ENCODE measurements around the gene PTCD1. TPM values are rescaled to one million over a fixed set of nuclear protein-coding genes. Genes with fewer than 3 reads are reported as not detected.

Gene PTCD1
- total and polyA plus RNA-seq, 4 donors = 2.8 to 6.8 (median 3.9) TPM

- no peak overlapping the region for H3K4me3 ChIP-seq
- peaks cover 3 to 74% (median 45%) of the 10 kb centered on the region in 4 donors for H3K36me3 ChIP-seq (ENCODE audit: control insufficient read depth in 4 of 4, insufficient read depth in 4 of 4, low read length in 4 of 4)
- no peak for ATAC-seq (ENCODE audit: insufficient read depth, low FRiP score)
- H3K9me3 ChIP-seq (ENCODE audit: control insufficient read depth in 4 of 4, insufficient read depth in 3 of 4, low read length in 3 of 4) = no peaks in the 10 kb centered on the region
- peaks cover 0 to 1% (median 0%) of the 10 kb centered on the region in 5 donors for H3K4me1 ChIP-seq (ENCODE audit: control insufficient read depth in 5 of 5, insufficient read depth in 5 of 5, low read length in 5 of 5)
- no peaks in the 10 kb centered on the region for H3K27me3 ChIP-seq (ENCODE audit: control insufficient read depth in 3 of 3, insufficient read depth in 3 of 3, low read length in 2 of 3)
- no peak for TF ChIP-seq CTCF (IDR thresholded peaks at IDR 0.05; ENCODE audit: control extremely low read depth, extremely low read depth)
- no peak for DNase-seq
- no peak overlapping the region for H3K9ac ChIP-seq (ENCODE audit: insufficient read depth in 1 of 2, low read length in 2 of 2)
- 81 to 89% methylated on average over 9 of the region's 9 CpGs for WGBS, 2 donors
- no peak overlapping the region for H3K27ac ChIP-seq (ENCODE audit: low read depth in 1 of 2, low read length in 1 of 2)
Observed at GRCh38 chr7:99455874-99456273, 17.3 kb upstream of the PTCD1 start.

GRCh38 chr7:99453105-99453504, 14.5 kb upstream of the PTCD1 start:
- no peaks in the 10 kb centered on the region for H3K4me1 ChIP-seq (ENCODE audit: control insufficient read depth in 5 of 5, insufficient read depth in 5 of 5, low read length in 5 of 5)
- H3K9me3 ChIP-seq (ENCODE audit: control insufficient read depth in 4 of 4, insufficient read depth in 3 of 4, low read length in 3 of 4) = no peaks in the 10 kb centered on the region
- no peak overlapping the region for H3K4me3 ChIP-seq
- H3K27ac ChIP-seq (ENCODE audit: low read depth in 1 of 2, low read length in 1 of 2) = no peak overlapping the region
- no peaks in the 10 kb centered on the region for H3K27me3 ChIP-seq (ENCODE audit: control insufficient read depth in 3 of 3, insufficient read depth in 3 of 3, low read length in 2 of 3)
- ATAC-seq (ENCODE audit: insufficient read depth, low FRiP score) = no peak
- no peak for TF ChIP-seq CTCF (IDR thresholded peaks at IDR 0.05; ENCODE audit: control extremely low read depth, extremely low read depth)
- no peak for DNase-seq
- H3K9ac ChIP-seq (ENCODE audit: insufficient read depth in 1 of 2, low read length in 2 of 2) = no peak overlapping the region
- 88 to 92% methylated on average over 11 of the region's 11 CpGs for WGBS, 2 donors
- H3K36me3 ChIP-seq (ENCODE audit: control insufficient read depth in 4 of 4, insufficient read depth in 4 of 4, low read length in 4 of 4) = peaks cover 0 to 88% (median 35%) of the 10 kb centered on the region in 4 donors

- ATAC-seq (ENCODE audit: insufficient read depth, low FRiP score) = no peak
- Histone ChIP-seq H3K36me3 (ENCODE audit: control insufficient read depth in 4 of 4, insufficient read depth in 4 of 4, low read length in 4 of 4) (peaks cover 0 to 87% (median 34%) of the 10 kb centered on the region in 4 donors), H3K27ac (ENCODE audit: low read depth in 1 of 2, low read length in 1 of 2) (no peak overlapping the region), H3K9ac (ENCODE audit: insufficient read depth in 1 of 2, low read length in 2 of 2) (no peak overlapping the region), H3K4me3 (no peak overlapping the region), H3K4me1 (ENCODE audit: control insufficient read depth in 5 of 5, insufficient read depth in 5 of 5, low read length in 5 of 5) (no peaks in the 10 kb centered on the region), H3K27me3 (ENCODE audit: control insufficient read depth in 3 of 3, insufficient read depth in 3 of 3, low read length in 2 of 3) (no peaks in the 10 kb centered on the region), H3K9me3 (ENCODE audit: control insufficient read depth in 4 of 4, insufficient read depth in 3 of 4, low read length in 3 of 4) (no peaks in the 10 kb centered on the region)
- TF ChIP-seq CTCF (IDR thresholded peaks at IDR 0.05; ENCODE audit: control extremely low read depth, extremely low read depth) = no peak
- DNase-seq = no peak
- 94 to 98% methylated on average over 13 of the region's 13 CpGs for WGBS, 2 donors
Observed at GRCh38 chr7:99452541-99452940, 13.9 kb upstream of the PTCD1 start.

- Histone ChIP-seq H3K4me3 (no peak overlapping the region), H3K4me1 (ENCODE audit: control insufficient read depth in 5 of 5, insufficient read depth in 5 of 5, low read length in 5 of 5) (no peaks in the 10 kb centered on the region), H3K9ac (ENCODE audit: insufficient read depth in 1 of 2, low read length in 2 of 2) (no peak overlapping the region), H3K36me3 (ENCODE audit: control insufficient read depth in 4 of 4, insufficient read depth in 4 of 4, low read length in 4 of 4) (peaks cover 0 to 81% (median 29%) of the 10 kb centered on the region in 4 donors), H3K27me3 (ENCODE audit: control insufficient read depth in 3 of 3, insufficient read depth in 3 of 3, low read length in 2 of 3) (no peaks in the 10 kb centered on the region), H3K9me3 (ENCODE audit: control insufficient read depth in 4 of 4, insufficient read depth in 3 of 4, low read length in 3 of 4) (no peaks in the 10 kb centered on the region), H3K27ac (ENCODE audit: low read depth in 1 of 2, low read length in 1 of 2) (no peak overlapping the region)
- no peak for ATAC-seq (ENCODE audit: insufficient read depth, low FRiP score)
- 92 to 95% methylated on average over 8 of the region's 8 CpGs for WGBS, 2 donors
- no peak for DNase-seq
- no peak for TF ChIP-seq CTCF (IDR thresholded peaks at IDR 0.05; ENCODE audit: control extremely low read depth, extremely low read depth)
Observed at GRCh38 chr7:99451936-99452335, 13.3 kb upstream of the PTCD1 start.

Data from lung (tissue), 12 donors.